ENCODE data around the gene ZSCAN5A.
"Not testable (repeated sequence)": the region's sequence is repeated elsewhere in the genome, so short reads cannot be mapped to it uniquely, and the experiment has no call there.

The ZSCAN5A gene

GRCh38 chr19:56269348-56269747, 45.3 kb downstream of the ZSCAN5A start:
- DNase-seq = no peak

GRCh38 chr19:56266051-56266450, 48.6 kb downstream of the ZSCAN5A start:
- no peak for DNase-seq

- DNase-seq = no peak
Observed at GRCh38 chr19:56263319-56263718, 51.3 kb downstream of the ZSCAN5A start.

- DNase-seq = not testable (repeated sequence)
Observed at GRCh38 chr19:56261932-56262331, 52.7 kb downstream of the ZSCAN5A start.

GRCh38 chr19:56261145-56261544, 53.5 kb downstream of the ZSCAN5A start:
- DNase-seq = no peak

GRCh38 chr19:56258272-56258671, 56.4 kb downstream of the ZSCAN5A start:
- DNase-seq = no peak

GRCh38 chr19:56253737-56254136, 60.9 kb downstream of the ZSCAN5A start:
- DNase-seq = no peak

GRCh38 chr19:56252699-56253422, 61.8 kb downstream of the ZSCAN5A start:
- peak; percentile 74 for DNase-seq

- DNase-seq = not testable (repeated sequence)
Observed at GRCh38 chr19:56248736-56249338, 65.8 kb downstream of the ZSCAN5A start.

GRCh38 chr19:56245764-56246163, 68.9 kb downstream of the ZSCAN5A start:
- not testable (repeated sequence) for DNase-seq

- no peak for DNase-seq
Observed at GRCh38 chr19:56245121-56245740, 69.4 kb downstream of the ZSCAN5A start.

- no peak for DNase-seq
Observed at GRCh38 chr19:56223481-56223880, 91.2 kb downstream of the ZSCAN5A start.

GRCh38 chr19:56222901-56223300, 91.7 kb downstream of the ZSCAN5A start:
- DNase-seq = no peak

GRCh38 chr19:56221851-56222250, 92.8 kb downstream of the ZSCAN5A start:
- DNase-seq = no peak

- not testable (repeated sequence) for DNase-seq
Observed at GRCh38 chr19:56221442-56221841, 93.2 kb downstream of the ZSCAN5A start.

GRCh38 chr19:56218961-56219360, 95.7 kb downstream of the ZSCAN5A start:
- no peak for DNase-seq

GRCh38 chr19:56217039-56217949, 97.3 kb downstream of the ZSCAN5A start:
- peak; percentile 52 for DNase-seq

GRCh38 chr19:56211718-56212117, 102.9 kb downstream of the ZSCAN5A start:
- no peak for DNase-seq

- not testable (repeated sequence) for DNase-seq
Observed at GRCh38 chr19:56210036-56210435, 104.6 kb downstream of the ZSCAN5A start.

GRCh38 chr19:56209091-56209490, 105.5 kb downstream of the ZSCAN5A start:
- DNase-seq = no peak

GRCh38 chr19:56207581-56207980, 107.1 kb downstream of the ZSCAN5A start:
- not testable (repeated sequence) for DNase-seq

GRCh38 chr19:56201973-56202372, 112.7 kb downstream of the ZSCAN5A start, which contains the start of gene ZSCAN5C:
TSS of gene ZSCAN5C (plus strand) at chr19:56202273. CDS start at chr19:56205914, 3,641 bp downstream.
- no peak for DNase-seq

- no peak for DNase-seq
Observed at GRCh38 chr19:56199687-56200086, 115.0 kb downstream of the ZSCAN5A start.

All from right forelimb (tissue), 1 donor.